Osteoblast (primary cell): ENCODE results near the gene WWC1. TPM values are rescaled to one million over a fixed set of nuclear protein-coding genes. Genes with fewer than 3 reads are reported as not detected.
A peak's percentile ranks its signal among the peaks of the same experiment; 100 is the strongest.

Source experiments
- DNase-seq: peaks from one replicate; pipeline ENCODE4 v3.0.0; 2011; ENCODE audit warnings: low spot score, mixed read lengths; ENCODE audit not compliant: insufficient read length; ENCODE audit errors: missing footprints
- H2AFZ ChIP-seq: 2 replicates; pipeline ENCODE4 v1.6.0; 2011; ENCODE audit warnings: mild to moderate bottlenecking, low read length
- H3K27ac ChIP-seq: 2 replicates; pipeline ENCODE4 v1.5.1; 2011; ENCODE audit warnings: mild to moderate bottlenecking, low read depth, low read length, moderate library complexity
- H3K27me3 ChIP-seq: 2 replicates; pipeline ENCODE4 v1.6.0; 2012; ENCODE audit warnings: mild to moderate bottlenecking, control low read depth, inconsistent platforms, low read length, moderate library complexity; ENCODE audit not compliant: insufficient read depth
- H3K36me3 ChIP-seq: 2 replicates; pipeline ENCODE4 v1.5.1; 2011; ENCODE audit warnings: mild to moderate bottlenecking, low read length, control low read depth, moderate library complexity; ENCODE audit not compliant: insufficient read depth
- H3K4me1 ChIP-seq: 2 replicates; pipeline ENCODE4 v1.5.1; 2011; ENCODE audit warnings: mild to moderate bottlenecking, low read length, control low read depth, moderate library complexity; ENCODE audit not compliant: insufficient read depth
- H3K4me2 ChIP-seq: 2 replicates; pipeline ENCODE4 v1.6.0; 2011; ENCODE audit warnings: mild to moderate bottlenecking, low read length; ENCODE audit not compliant: insufficient read depth
- H3K4me3 ChIP-seq: fragments of 200-600 bp; sonication (generic); 3 replicates; pipeline ENCODE4 v1.5.1; 2012; ENCODE audit warnings: mild to moderate bottlenecking, low read length, inconsistent platforms; ENCODE audit not compliant: insufficient read depth
- H3K79me2 ChIP-seq: 2 replicates; pipeline ENCODE4 v1.6.0; 2012; ENCODE audit warnings: mild to moderate bottlenecking, low read length, control low read depth, inconsistent platforms; ENCODE audit not compliant: insufficient read depth
- H3K9me3 ChIP-seq: 2 replicates; pipeline ENCODE4 v1.5.1; 2011; ENCODE audit warnings: low read depth, low read length, control low read depth
- H4K20me1 ChIP-seq: 2 replicates; pipeline ENCODE4 v1.6.0; 2012; ENCODE audit warnings: mild to moderate bottlenecking, low read length, control low read depth; ENCODE audit not compliant: insufficient read depth
- CTCF ChIP-seq: IDR thresholded peaks from 2 replicates; pipeline ENCODE4 v1.5.1; 2011; ENCODE audit warnings: mild to moderate bottlenecking, low read depth, low read length, moderate library complexity; ENCODE audit errors: extremely low read depth
- total RNA-seq: library from RNA; depleted of rRNA; stranded (reverse); fragments of >200 nt; gene quantifications from 2 replicates; pipeline ENCODE4 v1.2.3, GENCODE V29; 2012

WWC1 gene
- total RNA-seq, 1 donor: 1.4 TPM

- no peak for DNase-seq
- Histone ChIP-seq H3K4me2 (no peak overlapping the region), H3K27ac (no peak overlapping the region), H3K79me2 (no peaks in the 10 kb centered on the region), H3K4me1 (no peaks in the 10 kb centered on the region), H2AFZ (no peak overlapping the region), H3K4me3 (no peak overlapping the region), H3K9me3 (peaks cover 4% of the 10 kb centered on the region), H3K36me3 (no peaks in the 10 kb centered on the region), H3K27me3 (no peaks in the 10 kb centered on the region), H4K20me1 (no peaks in the 10 kb centered on the region)
- TF ChIP-seq CTCF: no peak
Measured at GRCh38 chr5:168287362-168287761, 4.1 kb upstream of the WWC1 start.

GRCh38 chr5:168288349-168289245, 2.8 kb upstream of the WWC1 start:
- H3K4me1 ChIP-seq: no peaks in the 10 kb centered on the region
- H3K36me3 ChIP-seq: no peaks in the 10 kb centered on the region
- H2AFZ ChIP-seq: no peak overlapping the region
- peaks cover 4% of the 10 kb centered on the region for H3K9me3 ChIP-seq
- no peak overlapping the region for H3K4me3 ChIP-seq
- H4K20me1 ChIP-seq: no peaks in the 10 kb centered on the region
- H3K79me2 ChIP-seq: no peaks in the 10 kb centered on the region
- H3K27me3 ChIP-seq: no peaks in the 10 kb centered on the region
- DNase-seq: no peak
- TF ChIP-seq CTCF: no peak
- H3K4me2 ChIP-seq: no peak overlapping the region
- H3K27ac ChIP-seq: no peak overlapping the region

GRCh38 chr5:168290902-168291341, 523 bp upstream of the WWC1 start:
- H3K9me3 ChIP-seq: no peaks in the 10 kb centered on the region
- peak overlapping the region; percentile 70 for H3K4me3 ChIP-seq
- H3K27ac ChIP-seq: no peak overlapping the region
- peak overlapping the region; percentile 54 for H2AFZ ChIP-seq
- H3K4me2 ChIP-seq: peak overlapping the region; percentile 80
- TF ChIP-seq CTCF: no peak
- no peaks in the 10 kb centered on the region for H3K36me3 ChIP-seq
- no peaks in the 10 kb centered on the region for H3K79me2 ChIP-seq
- peaks cover 12% of the 10 kb centered on the region for H3K4me1 ChIP-seq
- DNase-seq: no peak
- no peaks in the 10 kb centered on the region for H4K20me1 ChIP-seq
- H3K27me3 ChIP-seq: no peaks in the 10 kb centered on the region

GRCh38 chr5:168291964-168292785, 730 bp downstream of the WWC1 start:
- TF ChIP-seq CTCF: no peak
- peak overlapping the region; percentile 63 for H3K4me2 ChIP-seq
- peak; percentile 90 for DNase-seq
- no peaks in the 10 kb centered on the region for H3K9me3 ChIP-seq
- H3K79me2 ChIP-seq: no peaks in the 10 kb centered on the region
- peak overlapping the region; percentile 70 for H3K4me3 ChIP-seq
- no peaks in the 10 kb centered on the region for H4K20me1 ChIP-seq
- H3K4me1 ChIP-seq: peaks cover 14% of the 10 kb centered on the region
- H3K27me3 ChIP-seq: no peaks in the 10 kb centered on the region
- no peak overlapping the region for H3K27ac ChIP-seq
- no peaks in the 10 kb centered on the region for H3K36me3 ChIP-seq
- no peak overlapping the region for H2AFZ ChIP-seq
